GM21360 (cell line): Measurements from ENCODE around the gene FBXW8.
A peak's percentile ranks its signal among the peaks of the same experiment; 100 is the strongest.

Experiments used
- ATAC-seq: cut with Tn5 transposase; IDR thresholded peaks from one replicate; pipeline ENCODE4 v1.9.1; 2021; ENCODE audit warnings: mild to moderate bottlenecking, moderate library complexity; ENCODE audit not compliant: unreplicated experiment

The FBXW8 gene

GRCh38 chr12:116884871-116885270 is 25.9 kb upstream of the FBXW8 start:
- no peak for ATAC-seq

GRCh38 chr12:116885491-116885890 is 25.3 kb upstream of the FBXW8 start:
- ATAC-seq, result no peak

- ATAC-seq, result no peak
These were observed 23.5 kb upstream of the FBXW8 start for GRCh38 chr12:116887244-116887643.

- ATAC-seq, result no peak
These were observed 22.9 kb upstream of the FBXW8 start for GRCh38 chr12:116887897-116888296.

- no peak for ATAC-seq
These were observed 20.4 kb upstream of the FBXW8 start for GRCh38 chr12:116890330-116890729.

GRCh38 chr12:116891019-116891418 is 19.7 kb upstream of the FBXW8 start:
- ATAC-seq, result no peak

GRCh38 chr12:116892349-116893140 is 18.2 kb upstream of the FBXW8 start:
- no peak for ATAC-seq

GRCh38 chr12:116894913-116895312 is 15.8 kb upstream of the FBXW8 start:
- ATAC-seq, result no peak

- ATAC-seq, result no peak
These were observed 14.3 kb upstream of the FBXW8 start for GRCh38 chr12:116896411-116896924.

- ATAC-seq, result no peak
These were observed 13.3 kb upstream of the FBXW8 start for GRCh38 chr12:116897476-116897875.

GRCh38 chr12:116898669-116899068 is 12.1 kb upstream of the FBXW8 start:
- ATAC-seq, result no peak

GRCh38 chr12:116901612-116902011 is 9.1 kb upstream of the FBXW8 start:
- no peak for ATAC-seq

- no peak for ATAC-seq
These were observed 6.9 kb upstream of the FBXW8 start for GRCh38 chr12:116903818-116904217.

GRCh38 chr12:116906285-116906684 is 4.5 kb upstream of the FBXW8 start:
- no peak for ATAC-seq

GRCh38 chr12:116910280-116910644 is 488 bp upstream of the FBXW8 start:
- ATAC-seq, result no peak

- ATAC-seq, result no peak
These were observed 4.6 kb downstream of the FBXW8 start for GRCh38 chr12:116915326-116915725.

- ATAC-seq, result no peak
These were observed 5.4 kb downstream of the FBXW8 start for GRCh38 chr12:116916122-116916521.

- ATAC-seq, result peak; percentile 89
These were observed 6.0 kb downstream of the FBXW8 start for GRCh38 chr12:116916714-116917114.

GRCh38 chr12:116918464-116918863 is 7.7 kb downstream of the FBXW8 start:
- ATAC-seq, result no peak

GRCh38 chr12:116919247-116919661 is 8.5 kb downstream of the FBXW8 start:
- ATAC-seq, result no peak

- ATAC-seq, result no peak
These were observed 9.1 kb downstream of the FBXW8 start for GRCh38 chr12:116919706-116920485.

GRCh38 chr12:116920939-116921338 is 10.2 kb downstream of the FBXW8 start:
- no peak for ATAC-seq
